Heart right ventricle (tissue), 16 donors: Measurements from ENCODE around the gene RASAL2. TPM values are rescaled to one million over a fixed set of nuclear protein-coding genes. Genes with fewer than 3 reads are reported as not detected.

ENCODE experiments used
- ATAC-seq, 8 donors: fragments of 200-7000 bp; cut with Tn5 transposase; one replicate each; pipeline ENCODE4 v1.9.1; 2020; ENCODE audit warnings: mild to moderate bottlenecking in 8 of 8, moderate library complexity in 8 of 8, moderate number of reproducible peaks in 1 of 8
- DNase-seq, 2 donors: peaks; one replicate each; pipeline ENCODE4 v3.0.0-alpha.2; 2020
- H3K27ac ChIP-seq, 10 donors: fragments of 200-600 bp; sonication (generic) in 2 of 10; one replicate each; pipeline versions ENCODE4 v1.5.0 to v1.8.0; 2020 to 2022; ENCODE audit warnings: mild to moderate bottlenecking in 3 of 10
- H3K27me3 ChIP-seq, 7 donors: fragments of 200-600 bp; one replicate each; pipeline ENCODE4 v1.8.0; 2021 to 2022; ENCODE audit warnings: mild to moderate bottlenecking in 2 of 7
- H3K36me3 ChIP-seq, 9 donors: fragments of 200-600 bp; sonication (generic) in 1 of 9; one replicate each; pipeline versions ENCODE4 v1.5.0 to v1.8.0; 2020 to 2022; ENCODE audit warnings: mild to moderate bottlenecking in 2 of 9
- H3K4me1 ChIP-seq, 9 donors: fragments of 200-600 bp; sonication (generic) in 1 of 9; one replicate each; pipeline versions ENCODE4 v1.5.0 to v1.8.0; 2020 to 2022; ENCODE audit warnings: mild to moderate bottlenecking in 4 of 9
- H3K4me3 ChIP-seq, 10 donors: fragments of 200-600 bp; sonication (generic) in 2 of 10; one replicate each; pipeline versions ENCODE4 v1.5.0 to v1.8.0; 2020 to 2022; ENCODE audit warnings: mild to moderate bottlenecking in 7 of 10, moderate library complexity in 2 of 10
- H3K9me3 ChIP-seq, 11 donors: fragments of 200-600 bp in 10 of 11; sonication (generic) in 2 of 11; one replicate each; pipeline versions ENCODE4 v1.5.0 to v1.8.0; 2013 to 2022; ENCODE audit warnings: mild to moderate bottlenecking in 2 of 11, control low read depth in 1 of 11, moderate library complexity in 1 of 11
- CTCF ChIP-seq, 9 donors: fragments of 200-600 bp; sonication (generic) in 2 of 9; IDR thresholded peaks; one replicate each; pipeline versions ENCODE4 v1.5.0 to v1.8.0; 2021 to 2022; ENCODE audit warnings: antibody characterized with exemption in 9 of 9, mild to moderate bottlenecking in 5 of 9, moderate library complexity in 1 of 9
- WGBS, 2 donors: extraction: QIAGEN DNeasy Blood & Tissue Kit; methylation state at CpG; one replicate each; pipeline ENCODE4 v1.1.7; 2013; ENCODE audit warnings: inconsistent platforms in 1 of 2; 5-methylcytosine and 5-hydroxymethylcytosine counted together
- intact Hi-C, 10 donors: fragments of 100-400 bp; cut with DNase I; formaldehyde crosslinking; loops; one replicate each; pipeline versions ENCODE4 v1.11.1 to v1.14.2; 2022
- polyA plus RNA-seq, 2 donors: library from polyadenylated mRNA; stranded (reverse); fragments of 200-250 nt; gene quantifications; one replicate each; pipeline ENCODE4 v1.2.3, GENCODE V29; 2013
- total RNA-seq, 10 donors: library from RNA; stranded (reverse); fragmentation: NEBNext Ultra II Directional in 3 of 10; extraction: Animal tissue kit (Norgen Biotek cat#: 25700) in 3 of 10; gene quantifications; one replicate each; pipeline versions ENCODE4 v1.2.1 to v1.2.4, GENCODE V29; 2021 to 2023
- donor health status: Arrhythmogenic right ventricular cardiomyopathy.
- donor health status: ischemic (EF 13 %, LVEDD 7.1; RV severe dilation, severe dysfunction).
- donor health status: healthy with polysubstance abuse.
- donor health status: DM: no; HTN: yes; CAD: no.
- donor health status: DM: no; HTN: no; CAD: no.
- donor health status: ischemic (EF 25% LVEDD 6.9; RV normal size, moderate dysfunction).
- donor health status: ischemic (EF 25% LVEDD 5.7; RV mildly dilated, moderate dysfunction).
- donor health status: healthy.
- donor health status: DM: yes; HTN: yes; CAD: no.
- donor health status: Ischemic cardiomyopathy.
- donor health status: ischemic (EF 35%, LVEDD 5.7; RV mildly dilated, moderate dysfunction).
- donor health status: nonischemic (EF 11% LVEDD 7.7; RV severe dilation, severe dysfunction).
- donor health status: DM: yes; HTN: yes; CAD: no.
- donor health status: PGD.
- donor health status: ischemic (EF 29% LVEDD 5.4; RV normal size, mild dysfunction).
- donor health status: nonischemic (EF 23%, LVEDD 6.1; RV moderate dilation, normal function).

RASAL2 gene
- total and polyA plus RNA-seq, 12 donors: 3.5 to 59.8 (median 36.2) TPM

GRCh38 chr1:178282949-178283367 is 189.1 kb downstream of the RASAL2 start:
- H3K9me3 ChIP-seq: peaks cover 0 to 4% (median 0%) of the 10 kb centered on the region in 11 donors
- TF ChIP-seq CTCF (IDR thresholded peaks at IDR 0.05): peak in 7 of 9 donors; percentile 38 to 72 (median 54)
- intact Hi-C loops: loop anchor here in 9 of 10 donors (1.0 to 10.0 kb wide), 11 partner anchors 188 to 338 kb away; partner anchors contain the start of gene RASAL2 (in 2 of the 9)
- ATAC-seq (peak in 6 of 8 donors; percentile 7 to 58 (median 46)), DNase-seq (no peak)
- H3K36me3 ChIP-seq: peaks cover 0 to 40% (median 0%) of the 10 kb centered on the region in 9 donors
- H3K4me3 ChIP-seq: no peak overlapping the region
- H3K27me3 ChIP-seq: no peaks in the 10 kb centered on the region
- 36 to 41% methylated on average over 3 of the region's 3 CpGs for WGBS, 2 donors
- H3K4me1 ChIP-seq: peaks cover 0 to 58% (median 33%) of the 10 kb centered on the region in 9 donors
- H3K27ac ChIP-seq: no peak overlapping the region

DNA sequence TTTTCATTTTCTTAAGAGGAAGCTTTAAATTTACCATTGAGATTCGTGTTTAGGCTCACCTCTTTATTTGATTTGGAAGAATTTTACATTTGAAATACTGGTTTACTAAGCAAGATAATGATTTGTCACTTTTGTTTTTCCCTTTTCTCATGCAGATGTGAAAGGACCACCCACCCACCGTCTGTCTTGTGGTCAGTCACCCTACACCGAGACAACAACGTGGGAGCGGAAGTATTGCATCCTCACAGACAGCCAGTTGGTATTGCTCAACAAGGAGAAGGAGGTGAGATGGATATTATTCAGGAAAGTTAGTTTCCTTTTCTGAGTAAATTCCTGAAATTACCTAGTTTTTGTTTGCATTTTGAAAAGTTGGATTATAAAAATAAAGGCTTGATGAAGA is 189.5 kb downstream of the RASAL2 start:
- TF ChIP-seq CTCF (IDR thresholded peaks at IDR 0.05): no peak
- Histone ChIP-seq H3K4me3 (no peak overlapping the region), H3K27me3 (no peaks in the 10 kb centered on the region), H3K36me3 (peaks cover 0 to 44% (median 0%) of the 10 kb centered on the region in 9 donors), H3K9me3 (no peaks in the 10 kb centered on the region), H3K4me1 (peaks cover 0 to 54% (median 29%) of the 10 kb centered on the region in 9 donors), H3K27ac (no peak overlapping the region)
- WGBS, 2 donors: 74 to 79% methylated on average over 5 of the region's 5 CpGs
- ATAC-seq (no peak), DNase-seq (no peak)
- intact Hi-C loops: loop anchor here in 9 of 10 donors (1.0 to 10.0 kb wide), 11 partner anchors 189 to 339 kb away; partner anchors contain the start of gene RASAL2 (in 2 of the 9)

- no peaks in the 10 kb centered on the region for H3K27me3 ChIP-seq
- no peaks in the 10 kb centered on the region for H3K9me3 ChIP-seq
- no peak for DNase-seq
- peaks cover 0 to 47% (median 22%) of the 10 kb centered on the region in 9 donors for H3K4me1 ChIP-seq
- no peak overlapping the region for H3K4me3 ChIP-seq
- peaks cover 0 to 44% (median 0%) of the 10 kb centered on the region in 9 donors for H3K36me3 ChIP-seq
- ATAC-seq: no peak
- 54 to 58% methylated on average over 3 of the region's 3 CpGs for WGBS, 2 donors
- no peak overlapping the region for H3K27ac ChIP-seq
- intact Hi-C loops: loop anchor here in 9 of 10 donors (5.0 to 10.0 kb wide), 9 partner anchors 189 to 339 kb away; partner anchors contain the start of gene RASAL2 (in 2 of the 9)
- no peak for TF ChIP-seq CTCF (IDR thresholded peaks at IDR 0.05)
These were observed 190.2 kb downstream of the RASAL2 start for GRCh38 chr1:178284058-178284457.

DNA sequence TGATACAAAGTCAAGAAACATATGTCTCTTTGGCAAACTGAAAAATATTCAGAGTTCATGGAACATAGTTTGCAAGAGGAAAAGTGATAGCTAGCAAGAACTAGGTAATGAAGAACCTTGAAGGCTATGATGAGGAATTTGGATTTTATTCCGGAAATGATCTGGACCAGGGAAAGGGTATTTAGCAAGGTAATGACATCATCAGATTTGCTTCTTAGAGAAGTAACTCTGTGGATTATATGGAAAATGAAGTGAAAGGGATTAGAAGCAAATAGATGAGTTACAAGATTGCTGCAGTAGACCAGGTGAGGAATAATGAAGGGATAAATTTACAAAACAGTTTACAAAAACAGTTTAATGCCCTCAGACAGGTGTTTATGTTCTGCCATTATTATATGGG is 197.3 kb downstream of the RASAL2 start:
- DNase-seq (no peak), ATAC-seq (no peak)
- H3K36me3 ChIP-seq: peaks cover 0 to 35% (median 0%) of the 10 kb centered on the region in 9 donors
- no peak for TF ChIP-seq CTCF (IDR thresholded peaks at IDR 0.05)
- H3K27ac ChIP-seq: no peak overlapping the region
- H3K9me3 ChIP-seq: no peaks in the 10 kb centered on the region
- intact Hi-C loops: loop anchor here in 1 of 10 donors (10.0 kb wide), 1 partner anchor 256 kb away; no protein-coding TSS in a partner anchor
- 94 to 98% methylated on average over 1 of the region's 1 CpG for WGBS, 2 donors
- no peak overlapping the region for H3K4me3 ChIP-seq
- peaks cover 0 to 25% (median 4%) of the 10 kb centered on the region in 9 donors for H3K4me1 ChIP-seq
- H3K27me3 ChIP-seq: no peaks in the 10 kb centered on the region
